ENCODE measurements around the gene CEP68.

CEP68 gene

DNA sequence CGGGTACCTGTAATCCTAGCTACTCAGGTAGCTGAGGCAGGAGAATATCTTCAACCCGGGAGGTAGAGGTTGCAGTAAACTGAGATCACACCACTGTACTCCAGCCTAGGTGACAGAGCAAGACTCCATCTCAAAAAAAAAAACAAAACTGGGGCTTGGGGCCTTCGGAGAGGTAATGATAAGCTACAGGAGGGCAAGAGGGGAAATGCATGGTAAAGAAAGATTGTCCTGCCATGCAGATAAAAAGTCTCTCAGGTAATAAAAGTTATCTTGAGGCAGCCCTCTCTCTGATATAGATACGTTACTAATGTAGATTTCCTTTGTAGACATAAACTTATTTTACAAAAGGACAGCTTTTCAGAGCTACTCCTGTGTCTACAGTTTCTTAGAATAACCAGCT, 77.4 kb downstream of the CEP68 start:
- no peak for DNase-seq

DNA sequence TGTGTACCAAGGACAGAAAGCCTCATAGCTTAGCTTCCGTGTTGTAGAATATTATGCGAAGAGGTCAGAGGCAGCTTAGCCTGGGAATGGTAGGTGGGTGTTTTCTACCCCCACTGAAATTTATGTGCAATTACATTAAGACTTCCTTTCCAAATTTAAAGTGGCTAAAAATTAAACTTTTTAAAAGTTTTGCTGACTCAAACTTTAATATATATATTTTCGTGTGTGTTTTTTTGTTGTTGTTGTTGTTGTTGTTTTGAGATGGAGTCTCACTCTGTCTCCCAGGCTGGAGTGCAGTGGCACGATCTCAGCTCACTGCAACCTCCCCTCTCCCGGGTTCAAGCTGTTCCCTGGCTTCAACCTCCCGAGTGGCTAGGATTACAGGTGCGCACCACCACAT, 77.9 kb downstream of the CEP68 start:
- no peak for DNase-seq

DNA sequence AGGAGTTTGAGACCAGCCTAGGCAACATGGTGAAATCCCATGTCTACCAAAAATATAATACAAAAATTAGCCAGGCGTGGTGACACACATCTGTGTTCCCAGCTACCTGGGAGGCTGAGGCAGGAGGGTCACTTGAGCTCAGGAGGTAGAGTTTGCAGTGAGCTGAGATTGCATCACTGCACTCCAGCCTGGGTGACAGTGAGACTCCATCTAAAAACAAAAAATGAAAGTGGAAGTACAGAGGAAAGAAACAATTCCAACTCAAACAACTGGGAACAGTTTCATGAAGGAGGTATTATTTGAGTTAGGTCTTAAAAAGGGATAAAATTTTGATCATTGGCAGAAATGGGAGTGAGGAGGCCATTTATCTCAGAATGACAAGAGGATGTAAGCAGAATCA, 80.0 kb downstream of the CEP68 start:
- no peak for DNase-seq
